Astrocyte (in vitro differentiated cells and primary cell): ENCODE data around the gene PSMA2. TPM values are rescaled to one million over a fixed set of nuclear protein-coding genes. Genes with fewer than 3 reads are reported as not detected.

ENCODE experiments used
- DNase-seq: peaks from one replicate; pipeline ENCODE4 v3.0.0-alpha.2; 2010; ENCODE audit warnings: low read depth
- FAIRE-seq: peaks from 2 replicates; lab custom pipeline; 2011; peaks lifted over from hg19 to GRCh38; lab: Jason Lieb, UNC
- H2AFZ ChIP-seq: 2 replicates; pipeline ENCODE4 v1.6.0; 2012; ENCODE audit warnings: low read depth, low read length, inconsistent platforms
- H3K27ac ChIP-seq: 2 replicates; pipeline ENCODE4 v1.5.1; 2011; ENCODE audit warnings: low read depth, low read length, inconsistent platforms
- H3K27me3 ChIP-seq: 2 replicates; pipeline ENCODE4 v1.6.0; 2011; ENCODE audit warnings: low read length, inconsistent platforms; ENCODE audit not compliant: insufficient read depth
- H3K36me3 ChIP-seq: 2 replicates; pipeline ENCODE4 v1.5.1; 2011; ENCODE audit warnings: low read length, inconsistent platforms; ENCODE audit not compliant: insufficient read depth
- H3K4me1 ChIP-seq: 2 replicates; pipeline ENCODE4 v1.5.1; 2011; ENCODE audit warnings: low read length, inconsistent platforms; ENCODE audit not compliant: insufficient read depth
- H3K4me2 ChIP-seq: 2 replicates; pipeline ENCODE4 v1.6.0; 2012; ENCODE audit warnings: low read length, inconsistent platforms
- H3K4me3 ChIP-seq: 2 replicates; pipeline ENCODE4 v1.5.1; 2011; ENCODE audit warnings: low read depth, mild to moderate bottlenecking, low read length, inconsistent platforms; ENCODE audit not compliant: insufficient read depth
- H3K79me2 ChIP-seq: 2 replicates; pipeline ENCODE4 v1.6.0; 2012; ENCODE audit warnings: mild to moderate bottlenecking, low read length, inconsistent platforms; ENCODE audit not compliant: insufficient read depth
- H3K9ac ChIP-seq: 2 replicates; pipeline ENCODE4 v1.6.0; 2012; ENCODE audit warnings: mild to moderate bottlenecking, low read length, inconsistent platforms
- H3K9me3 ChIP-seq: 2 replicates; pipeline ENCODE4 v1.5.1; 2012; ENCODE audit warnings: low read depth, mild to moderate bottlenecking, low read length, inconsistent platforms; ENCODE audit not compliant: insufficient read depth
- H4K20me1 ChIP-seq: 2 replicates; pipeline ENCODE4 v1.6.0; 2012; ENCODE audit warnings: low read length, inconsistent platforms; ENCODE audit not compliant: insufficient read depth
- H3K27ac Mint-ChIP-seq: one replicate; pipeline ENCODE4 v1.8.0; 2021; ENCODE audit warnings: mild to moderate bottlenecking, mixed read lengths; ENCODE audit not compliant: unreplicated experiment
- H3K27me3 Mint-ChIP-seq: one replicate; pipeline ENCODE4 v1.8.0; 2021; ENCODE audit warnings: low read depth, mixed read lengths; ENCODE audit not compliant: unreplicated experiment
- H3K36me3 Mint-ChIP-seq: one replicate; pipeline ENCODE4 v1.8.0; 2021; ENCODE audit warnings: low read depth, mixed read lengths; ENCODE audit not compliant: unreplicated experiment
- H3K4me1 Mint-ChIP-seq: one replicate; pipeline ENCODE4 v1.8.0; 2021; ENCODE audit warnings: low read depth, mixed read lengths; ENCODE audit not compliant: unreplicated experiment
- H3K4me3 Mint-ChIP-seq: one replicate; pipeline ENCODE4 v1.8.0; 2021; ENCODE audit warnings: mild to moderate bottlenecking, moderate library complexity, mixed read lengths; ENCODE audit not compliant: unreplicated experiment
- H3K9me3 Mint-ChIP-seq: one replicate; pipeline ENCODE4 v1.8.0; 2021; ENCODE audit warnings: mild to moderate bottlenecking, mixed read lengths; ENCODE audit not compliant: unreplicated experiment
- CTCF ChIP-seq: IDR thresholded peaks from 2 replicates; pipeline ENCODE4 v1.5.1; 2011; ENCODE audit warnings: low read depth, mild to moderate bottlenecking, inconsistent platforms, low read length, moderate library complexity; ENCODE audit not compliant: insufficient read depth
- EZH2 ChIP-seq: IDR thresholded peaks from 2 replicates; pipeline ENCODE4 v1.6.1; 2012; ENCODE audit warnings: mild to moderate bottlenecking, low read length, inconsistent platforms; ENCODE audit not compliant: insufficient read depth
- total RNA-seq: library from RNA; stranded (reverse); gene quantifications from 2 replicates; pipeline ENCODE4 v1.2.1, GENCODE V29; 2021

Gene PSMA2
- total RNA-seq, 1 donor from 2014 or later, result 119 TPM

DNA sequence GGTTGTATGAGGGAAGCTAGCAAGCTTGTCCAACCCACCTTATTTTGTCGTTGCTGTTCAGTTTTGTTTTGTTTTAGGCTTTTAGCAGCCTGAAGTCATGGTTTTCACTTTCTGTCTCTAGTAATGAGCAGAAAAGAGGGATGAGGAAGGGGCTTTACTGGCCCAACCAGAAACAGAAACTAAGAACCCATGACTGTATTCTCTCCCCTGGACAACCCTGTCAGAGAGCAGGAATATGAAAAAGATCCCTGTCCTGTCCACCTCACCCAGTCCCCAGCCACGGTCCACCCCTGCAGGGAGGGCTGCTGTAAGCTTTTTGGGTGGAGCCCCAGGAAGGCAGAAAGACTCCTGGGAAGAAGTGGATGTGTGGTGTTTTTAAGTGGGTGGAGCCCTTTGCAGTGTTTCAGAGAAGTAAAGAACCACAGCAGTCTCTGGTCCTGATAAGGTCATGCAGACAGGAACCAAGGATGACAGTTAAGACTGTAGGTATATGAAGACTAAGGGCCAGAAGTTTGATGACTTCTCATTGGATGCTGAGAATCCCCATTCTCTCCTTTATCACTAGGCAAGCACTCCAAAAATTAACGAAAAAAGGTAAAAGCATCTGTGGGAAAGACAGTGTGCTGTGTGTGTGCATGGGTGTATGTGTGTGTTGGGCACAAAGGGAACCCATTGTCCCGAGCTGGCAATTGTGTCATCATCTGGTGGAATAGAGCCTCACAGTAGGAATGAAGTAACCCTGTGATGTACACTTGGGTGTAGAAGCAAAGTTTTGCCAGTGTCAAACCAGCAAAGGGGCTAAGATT lies 14.1 kb upstream of the PSMA2 start:
- no peaks in the 10 kb centered on the region for H3K4me1 ChIP-seq
- H3K79me2 ChIP-seq, result no peaks in the 10 kb centered on the region
- no peaks in the 10 kb centered on the region for H4K20me1 ChIP-seq
- Mint-ChIP-seq H3K27ac (no peak overlapping the region), H3K36me3 (no peaks in the 10 kb centered on the region), H3K4me1 (peaks cover 12% of the 10 kb centered on the region), H3K9me3 (no peaks in the 10 kb centered on the region), H3K27me3 (no peaks in the 10 kb centered on the region), H3K4me3 (no peak overlapping the region)
- no peak overlapping the region for H3K27ac ChIP-seq
- H3K4me3 ChIP-seq, result no peak overlapping the region
- H3K27me3 ChIP-seq, result no peaks in the 10 kb centered on the region
- no peaks in the 10 kb centered on the region for H3K9me3 ChIP-seq
- H2AFZ ChIP-seq, result no peak overlapping the region
- no peak overlapping the region for H3K9ac ChIP-seq
- no peak for FAIRE-seq
- no peaks in the 10 kb centered on the region for H3K36me3 ChIP-seq
- no peak for TF ChIP-seq CTCF
- no peak for TF ChIP-seq EZH2
- DNase-seq, result no peak
- no peak overlapping the region for H3K4me2 ChIP-seq

DNA sequence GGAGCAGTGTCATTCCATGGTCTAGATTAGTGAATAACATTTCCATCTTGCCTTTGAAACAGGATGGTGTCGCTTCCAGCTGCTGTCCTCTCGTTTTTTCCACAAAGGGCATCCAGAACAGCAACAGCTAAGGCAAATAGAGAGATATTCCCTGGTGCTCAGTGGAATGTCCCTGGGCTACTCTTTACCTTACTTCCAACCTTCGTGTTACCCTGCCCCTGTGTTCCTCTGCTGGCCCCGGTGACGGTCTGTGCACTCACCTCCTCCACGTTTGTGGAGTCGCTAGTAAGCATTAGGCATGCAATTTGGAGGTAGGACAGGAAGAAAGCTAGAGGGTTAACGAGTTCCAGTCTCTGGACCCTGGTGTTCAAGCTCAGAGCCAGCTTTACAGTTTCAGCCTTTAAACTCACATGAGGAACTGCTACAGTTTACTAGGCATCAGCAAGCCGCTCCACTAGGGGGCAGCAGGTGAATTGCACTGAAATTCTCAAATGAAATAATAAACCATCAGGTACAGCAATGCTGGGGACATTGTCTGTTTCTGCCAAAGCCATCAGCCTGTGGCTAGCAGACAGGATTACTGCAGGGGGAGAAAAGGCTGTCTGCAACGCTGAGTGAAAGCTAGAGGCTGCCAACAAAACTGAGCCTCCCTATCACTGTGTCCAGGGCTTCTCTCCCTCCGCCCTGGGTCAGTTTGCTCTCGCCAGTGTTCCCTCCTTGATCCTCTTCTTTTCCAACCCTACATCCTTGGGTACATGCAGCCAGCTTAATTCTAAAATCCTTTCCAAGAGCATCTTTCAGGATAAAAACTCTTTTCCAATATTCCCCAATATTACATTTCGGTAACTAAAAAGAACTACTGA lies 9.2 kb upstream of the PSMA2 start:
- Histone ChIP-seq H3K36me3 (peaks cover 12% of the 10 kb centered on the region), H4K20me1 (no peaks in the 10 kb centered on the region), H3K27me3 (no peaks in the 10 kb centered on the region), H3K4me1 (no peaks in the 10 kb centered on the region), H3K4me3 (no peak overlapping the region), H3K4me2 (no peak overlapping the region), H3K9me3 (no peaks in the 10 kb centered on the region), H3K79me2 (peaks cover 2% of the 10 kb centered on the region), H3K27ac (no peak overlapping the region), H2AFZ (no peak overlapping the region), H3K9ac (no peak overlapping the region)
- H3K27ac Mint-ChIP-seq, result no peak overlapping the region
- peaks cover under 1% of the 10 kb centered on the region for H3K36me3 Mint-ChIP-seq
- FAIRE-seq (peak; percentile 74), DNase-seq (peak; percentile 26)
- no peak for TF ChIP-seq EZH2
- peak; percentile 96 for TF ChIP-seq CTCF
- peaks cover 8% of the 10 kb centered on the region for H3K4me1 Mint-ChIP-seq
- H3K27me3 Mint-ChIP-seq, result no peaks in the 10 kb centered on the region
- H3K4me3 Mint-ChIP-seq, result no peak overlapping the region
- H3K9me3 Mint-ChIP-seq, result no peaks in the 10 kb centered on the region
